OCI-LY7 (cell line): ENCODE data around the gene PTCH1. TPM values are rescaled to one million over a fixed set of nuclear protein-coding genes. Genes with fewer than 3 reads are reported as not detected.

Experiments
- BruUV-seq: library from RNA; stranded (reverse); fragments of 400-500 nt; replicated peaks from 2 replicates; lab custom pipeline; 2021; lab: Mats Ljungman, UMichigan
- CTCF ChIA-PET: fragments of 300-600 bp; sonication (Branson Sonifier 250); formaldehyde crosslinking; loops from one replicate; lab custom pipeline; 2022; ENCODE audit warnings: antibody characterized with exemption; ENCODE audit not compliant: unreplicated experiment; lab: Charles Lee
- POLR2A ChIA-PET: fragments of 300-600 bp; sonication (Branson Sonifier 250); formaldehyde crosslinking; loops from one replicate; lab custom pipeline; 2022; ENCODE audit warnings: antibody characterized with exemption; lab: Charles Lee
- DNase-seq: peaks from one replicate; pipeline ENCODE4 v3.0.0-alpha.2; 2015; ENCODE audit warnings: low spot score
- H2AFZ ChIP-seq: fragments of 200-600 bp; sonication (generic), shearing (Covaris generic); 2 replicates; pipeline ENCODE4 v1.6.1; 2014; ENCODE audit warnings: mild to moderate bottlenecking, antibody characterized with exemption, low read length, moderate library complexity
- H3K27ac ChIP-seq: fragments of 200-600 bp; sonication (generic); 2 replicates; pipeline ENCODE4 v1.5.1; 2014; ENCODE audit warnings: mixed run types, low read depth, mild to moderate bottlenecking, moderate library complexity, low read length, inconsistent platforms; ENCODE audit not compliant: poor library complexity, severe bottlenecking
- H3K36me3 ChIP-seq: fragments of 200-600 bp; sonication (generic); 2 replicates; pipeline ENCODE4 v1.6.1; 2014; ENCODE audit warnings: mild to moderate bottlenecking, antibody characterized with exemption, low read length, moderate library complexity, mixed read lengths; ENCODE audit not compliant: insufficient read depth
- H3K4me1 ChIP-seq: fragments of 200-600 bp; sonication (generic); 2 replicates; pipeline ENCODE4 v1.5.1; 2014; ENCODE audit warnings: mild to moderate bottlenecking, low read length; ENCODE audit not compliant: insufficient read depth, poor library complexity, severe bottlenecking
- H3K4me2 ChIP-seq: fragments of 200-600 bp; sonication (generic); 2 replicates; pipeline ENCODE4 v1.6.1; 2014; ENCODE audit warnings: mild to moderate bottlenecking, low read length
- H3K4me3 ChIP-seq: fragments of 200-600 bp; sonication (generic); 2 replicates; pipeline ENCODE4 v1.5.1; 2014; ENCODE audit warnings: mild to moderate bottlenecking, low read depth, low read length; ENCODE audit not compliant: poor library complexity, severe bottlenecking
- H3K79me2 ChIP-seq: fragments of 200-600 bp; sonication (generic); 2 replicates; pipeline ENCODE4 v1.6.1; 2016; ENCODE audit warnings: low read depth, mild to moderate bottlenecking, low read length, moderate library complexity, mixed read lengths; ENCODE audit not compliant: insufficient read depth
- H3K9me2 ChIP-seq: fragments of 200-600 bp; sonication (generic); 2 replicates; pipeline ENCODE4 v1.6.1; 2016; ENCODE audit warnings: mild to moderate bottlenecking, low read length, mixed read lengths; ENCODE audit not compliant: insufficient read depth
- H3K9me3 ChIP-seq: fragments of 200-600 bp; sonication (generic); 2 replicates; pipeline ENCODE4 v1.6.1; 2014; ENCODE audit warnings: mild to moderate bottlenecking, mixed run types, low read length, mixed read lengths
- H4K20me1 ChIP-seq: fragments of 200-600 bp; sonication (generic); 2 replicates; pipeline ENCODE4 v1.6.1; 2014; ENCODE audit warnings: mild to moderate bottlenecking, antibody characterized with exemption, low read length, moderate library complexity, mixed read lengths; ENCODE audit not compliant: insufficient read depth
- CTCF ChIP-seq: fragments of 200-600 bp; sonication (generic); conservative IDR thresholded peaks from 2 replicates; pipeline ENCODE4 v1.5.1; 2014; ENCODE audit warnings: mild to moderate bottlenecking, antibody characterized with exemption, low read length, moderate library complexity, mixed read lengths
- EZH2phosphoT487 ChIP-seq: fragments of 200-600 bp; sonication (generic); IDR thresholded peaks from 2 replicates; pipeline ENCODE4 v1.6.1; 2018; ENCODE audit warnings: low read depth, borderline replicate concordance, mild to moderate bottlenecking, mixed run types, antibody characterized with exemption, low read length, moderate library complexity, mixed read lengths
- intact Hi-C: fragments of 100-400 bp; cut with micrococcal nuclease; formaldehyde crosslinking; loops from one replicate; pipeline ENCODE4 v1.10.0; 2022; ENCODE audit not compliant: unreplicated experiment
- total RNA-seq, 2 experiments: library from RNA; depleted of rRNA in 1 of 2; stranded (reverse); fragments of >200 nt in 1 of 2; shearing (Covaris generic) in 1 of 2; gene quantifications; 2 replicates each; pipeline ENCODE4 v1.2.3, GENCODE V29; 2014 to 2022

PTCH1 gene
- total RNA-seq, 2 experiments from 2014 or later: 13.1 to 36.1 TPM

GRCh38 chr9:95449016-95449415, 67.8 kb downstream of the PTCH1 start:
- Histone ChIP-seq H3K27ac (no peak overlapping the region), H3K36me3 (peaks cover 96% of the 10 kb centered on the region), H3K4me2 (no peak overlapping the region), H3K79me2 (no peaks in the 10 kb centered on the region), H3K4me1 (no peaks in the 10 kb centered on the region), H3K9me3 (no peaks in the 10 kb centered on the region), H3K4me3 (no peak overlapping the region), H4K20me1 (no peaks in the 10 kb centered on the region), H3K9me2 (no peaks in the 10 kb centered on the region), H2AFZ (no peak overlapping the region)
- no TSS peak for BruUV-seq
- ChIA-PET POLR2A (interaction anchor here (1.0 kb wide), 1 partner anchor 131 kb away, joined by 4 read pairs; no protein-coding TSS in a partner anchor), CTCF (no interaction called here)
- DNase-seq: no peak
- TF ChIP-seq EZH2phosphoT487 (no peak), CTCF (no peak)
- intact Hi-C loops: no loop called here

GRCh38 chr9:95447660-95448420, 68.9 kb downstream of the PTCH1 start:
- POLR2A ChIA-PET: interaction anchor here (0.9 to 1.0 kb wide), 2 partner anchors 10 to 130 kb away, joined by 3 to 4 read pairs; no protein-coding TSS in a partner anchor
- peaks cover 86% of the 10 kb centered on the region for H3K36me3 ChIP-seq
- no peak overlapping the region for H3K4me3 ChIP-seq
- H3K27ac ChIP-seq: no peak overlapping the region
- H2AFZ ChIP-seq: no peak overlapping the region
- no peaks in the 10 kb centered on the region for H4K20me1 ChIP-seq
- TF ChIP-seq CTCF (no peak), EZH2phosphoT487 (no peak)
- H3K9me3 ChIP-seq: no peaks in the 10 kb centered on the region
- CTCF ChIA-PET: no interaction called here
- intact Hi-C loops: no loop called here
- no peaks in the 10 kb centered on the region for H3K9me2 ChIP-seq
- no peak for DNase-seq
- no TSS peak for BruUV-seq
- H3K79me2 ChIP-seq: no peaks in the 10 kb centered on the region
- no peak overlapping the region for H3K4me2 ChIP-seq
- no peaks in the 10 kb centered on the region for H3K4me1 ChIP-seq

GRCh38 chr9:95446984-95447383, 69.8 kb downstream of the PTCH1 start:
- Histone ChIP-seq H3K79me2 (no peaks in the 10 kb centered on the region), H2AFZ (no peak overlapping the region), H3K27ac (no peak overlapping the region), H3K4me1 (peaks cover under 1% of the 10 kb centered on the region), H4K20me1 (no peaks in the 10 kb centered on the region), H3K4me2 (no peak overlapping the region), H3K4me3 (no peak overlapping the region), H3K36me3 (peaks cover 77% of the 10 kb centered on the region), H3K9me2 (no peaks in the 10 kb centered on the region), H3K9me3 (no peaks in the 10 kb centered on the region)
- TF ChIP-seq CTCF: no peak
- DNase-seq: no peak
- ChIA-PET POLR2A (no interaction called here), CTCF (no interaction called here)
- BruUV-seq: no TSS peak
- intact Hi-C loops: no loop called here
